Caki2 (cell line): ENCODE measurements around the gene SLC35F6. TPM values are rescaled to one million over a fixed set of nuclear protein-coding genes. Genes with fewer than 3 reads are reported as not detected.
A peak's percentile ranks its signal among the peaks of the same experiment; 100 is the strongest.
"Not testable (repeated sequence)": the region's sequence is repeated elsewhere in the genome, so short reads cannot be mapped to it uniquely, and the experiment has no call there.

Experiments used
- DNase-seq: peaks from one replicate; pipeline ENCODE4 v3.0.0-alpha.2; 2015; ENCODE audit warnings: low read depth
- in situ Hi-C: cut with HindIII; loops from 2 replicates; pipeline ENCODE4 v1.10.0; 2016; ENCODE audit warnings: low sequenced_read_pairs, low pct_unique_long_range_greater_than_20kb, mixed read lengths
- total RNA-seq: library from RNA; depleted of rRNA; stranded (reverse); fragments of >200 nt; shearing (Covaris generic); gene quantifications from 2 replicates; pipeline ENCODE4 v1.2.3, GENCODE V29; 2014; ENCODE audit warnings: low replicate concordance

Gene SLC35F6
- total RNA-seq, 1 experiment from 2014 or later: 61.8 TPM

DNA sequence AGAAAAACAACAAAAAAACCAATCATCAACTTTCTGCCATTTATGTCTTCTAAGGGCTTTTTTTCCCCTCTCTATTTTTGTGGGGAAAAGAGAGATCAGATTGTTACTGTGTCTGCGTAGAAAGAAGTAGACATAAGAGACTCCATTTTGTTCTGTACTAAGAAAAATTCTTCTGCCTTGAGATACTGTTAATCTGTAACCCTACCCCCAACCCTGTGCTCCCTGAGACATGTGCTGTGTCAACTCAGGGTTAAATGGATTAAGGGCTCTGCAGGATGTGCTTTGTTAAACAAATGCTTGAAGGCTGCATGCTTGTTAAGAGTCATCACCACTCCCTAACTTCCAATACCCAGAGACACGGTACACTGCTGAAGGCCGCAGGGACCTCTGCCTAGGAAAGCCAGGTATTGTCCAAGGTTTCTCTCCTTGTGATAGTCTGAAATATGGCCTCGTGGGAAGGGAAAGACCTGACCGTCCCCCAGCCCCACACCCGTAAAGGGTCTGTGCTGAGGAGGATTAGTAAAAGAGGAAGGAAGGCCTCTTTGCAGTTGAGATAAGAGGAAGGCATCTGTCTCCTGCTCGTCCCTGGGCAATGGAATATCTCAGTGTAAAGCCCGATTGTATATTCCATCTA lies 14.2 kb upstream of the SLC35F6 start:
- in situ Hi-C loops: loop anchor here (25.0 kb wide), 1 partner anchor 163 kb away; no protein-coding TSS in a partner anchor
- not testable (repeated sequence) for DNase-seq

DNA sequence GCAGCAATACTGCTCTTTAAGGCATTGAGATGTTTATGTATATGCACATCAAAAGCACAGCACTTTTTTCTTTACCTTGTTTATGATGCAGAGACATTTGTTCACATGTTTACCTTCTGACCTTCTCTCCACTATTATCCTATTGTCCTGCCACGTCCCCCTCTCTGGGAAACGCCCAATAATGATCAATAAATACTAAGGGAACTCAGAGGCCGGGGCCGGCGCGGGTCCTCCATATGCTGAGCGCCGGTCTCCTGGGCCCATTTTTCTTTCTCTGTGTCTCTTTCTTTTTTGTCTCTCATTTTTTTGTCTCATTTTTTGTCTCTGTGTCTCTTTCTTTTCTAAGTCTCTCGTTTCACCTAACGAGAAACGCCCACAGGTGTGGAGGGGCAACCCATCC lies 13.6 kb upstream of the SLC35F6 start:
- in situ Hi-C loops: loop anchor here (25.0 kb wide), 1 partner anchor 163 kb away; no protein-coding TSS in a partner anchor
- DNase-seq: not testable (repeated sequence)

DNA sequence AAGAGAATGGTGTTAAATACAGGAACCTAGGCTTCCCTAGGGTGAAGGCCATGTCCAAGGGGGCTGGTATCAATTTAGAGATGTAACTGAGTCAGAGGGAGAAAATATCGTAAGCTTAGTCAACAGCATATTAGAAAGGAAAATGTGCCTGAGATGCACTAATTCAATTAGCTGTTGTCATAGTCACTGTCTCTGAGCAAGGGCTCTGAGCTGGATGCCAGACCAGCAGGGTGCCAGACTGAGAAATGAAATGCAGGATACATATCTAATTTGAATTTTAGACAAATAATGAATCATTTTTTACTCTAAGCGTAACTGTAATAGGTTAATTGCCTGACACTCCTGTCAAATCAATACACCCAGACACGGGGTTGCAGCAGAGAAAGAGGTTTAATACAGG lies 11.4 kb upstream of the SLC35F6 start:
- in situ Hi-C loops: loop anchor here (25.0 kb wide), 1 partner anchor 165 kb away; no protein-coding TSS in a partner anchor
- no peak for DNase-seq

DNA sequence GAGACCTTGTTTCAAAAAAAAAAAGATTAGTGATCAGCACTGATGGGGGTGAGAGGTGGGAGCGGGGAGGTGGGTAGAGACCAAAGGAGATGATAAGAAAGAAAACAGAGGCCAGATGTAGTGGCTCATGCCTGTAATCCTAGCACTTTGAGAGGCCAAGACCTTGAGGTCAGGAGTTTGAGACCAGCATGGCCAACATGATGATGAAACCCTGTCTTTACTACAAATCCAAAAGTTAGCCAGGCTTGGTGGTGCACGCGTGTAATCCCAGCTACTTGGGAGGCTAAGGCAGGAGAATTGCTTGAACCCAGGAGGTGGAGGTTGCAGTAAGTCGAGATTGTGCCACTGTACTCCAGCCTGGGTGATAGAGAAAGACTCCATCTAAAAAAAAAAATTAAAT lies 9.5 kb upstream of the SLC35F6 start:
- in situ Hi-C loops: loop anchor here (25.0 kb wide), 1 partner anchor 167 kb away; no protein-coding TSS in a partner anchor
- no peak for DNase-seq

DNA sequence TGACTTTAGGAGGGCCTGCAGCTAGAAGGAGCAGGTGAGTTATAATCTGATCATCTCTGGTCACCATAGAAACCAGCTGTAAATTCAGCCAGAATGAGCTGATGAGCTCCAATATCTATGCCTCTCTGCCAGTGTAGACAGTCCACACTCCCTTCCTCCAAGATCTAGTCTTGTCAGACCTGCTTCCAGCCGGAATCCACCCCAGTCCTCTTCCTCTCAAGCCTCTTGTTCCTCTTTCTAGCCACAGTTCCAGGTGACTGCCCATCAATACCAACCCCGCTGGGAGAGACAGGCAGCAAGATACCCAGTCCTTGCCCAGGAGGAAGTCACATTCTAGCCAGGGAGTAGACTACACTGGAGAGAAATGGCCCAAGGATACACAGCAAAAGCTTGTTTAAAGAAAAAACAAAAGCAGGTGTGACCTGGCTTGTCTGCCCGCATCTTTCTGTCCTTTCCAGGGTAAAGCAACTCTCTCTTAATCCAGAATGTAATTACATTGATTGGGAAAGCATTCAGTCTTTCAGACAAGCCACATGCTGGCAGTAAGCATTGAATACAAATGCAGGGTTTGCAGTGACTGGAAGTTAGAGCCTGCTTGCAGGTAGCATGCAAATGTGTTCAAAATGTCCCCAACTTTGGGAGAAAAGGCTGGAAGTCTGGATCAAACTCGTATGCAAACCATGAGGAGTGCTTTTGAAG lies 9.0 kb upstream of the SLC35F6 start:
- in situ Hi-C loops: loop anchor here (25.0 kb wide), 1 partner anchor 168 kb away; no protein-coding TSS in a partner anchor
- DNase-seq: peak; percentile 75

DNA sequence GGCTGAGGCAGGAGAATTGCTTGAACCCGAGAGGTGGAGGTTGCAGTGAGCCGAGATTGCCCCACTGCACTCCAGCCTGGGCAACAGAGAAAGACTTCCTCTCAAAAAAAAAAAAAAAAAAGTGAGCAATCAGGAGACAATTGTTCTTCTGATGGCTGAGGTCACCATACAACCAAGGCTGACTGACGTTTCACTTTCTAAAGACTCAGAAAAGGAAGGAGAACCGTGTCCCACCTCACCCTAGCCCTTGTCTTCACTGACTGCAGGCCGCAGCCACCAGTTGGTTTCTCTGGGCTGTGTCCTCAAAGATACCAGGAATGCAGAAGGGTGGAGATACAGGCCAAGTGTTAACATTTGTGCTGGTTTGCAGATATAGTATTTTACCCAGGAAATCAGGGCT lies 7.7 kb upstream of the SLC35F6 start:
- DNase-seq: no peak
- in situ Hi-C loops: loop anchor here (25.0 kb wide), 1 partner anchor 169 kb away; no protein-coding TSS in a partner anchor

DNA sequence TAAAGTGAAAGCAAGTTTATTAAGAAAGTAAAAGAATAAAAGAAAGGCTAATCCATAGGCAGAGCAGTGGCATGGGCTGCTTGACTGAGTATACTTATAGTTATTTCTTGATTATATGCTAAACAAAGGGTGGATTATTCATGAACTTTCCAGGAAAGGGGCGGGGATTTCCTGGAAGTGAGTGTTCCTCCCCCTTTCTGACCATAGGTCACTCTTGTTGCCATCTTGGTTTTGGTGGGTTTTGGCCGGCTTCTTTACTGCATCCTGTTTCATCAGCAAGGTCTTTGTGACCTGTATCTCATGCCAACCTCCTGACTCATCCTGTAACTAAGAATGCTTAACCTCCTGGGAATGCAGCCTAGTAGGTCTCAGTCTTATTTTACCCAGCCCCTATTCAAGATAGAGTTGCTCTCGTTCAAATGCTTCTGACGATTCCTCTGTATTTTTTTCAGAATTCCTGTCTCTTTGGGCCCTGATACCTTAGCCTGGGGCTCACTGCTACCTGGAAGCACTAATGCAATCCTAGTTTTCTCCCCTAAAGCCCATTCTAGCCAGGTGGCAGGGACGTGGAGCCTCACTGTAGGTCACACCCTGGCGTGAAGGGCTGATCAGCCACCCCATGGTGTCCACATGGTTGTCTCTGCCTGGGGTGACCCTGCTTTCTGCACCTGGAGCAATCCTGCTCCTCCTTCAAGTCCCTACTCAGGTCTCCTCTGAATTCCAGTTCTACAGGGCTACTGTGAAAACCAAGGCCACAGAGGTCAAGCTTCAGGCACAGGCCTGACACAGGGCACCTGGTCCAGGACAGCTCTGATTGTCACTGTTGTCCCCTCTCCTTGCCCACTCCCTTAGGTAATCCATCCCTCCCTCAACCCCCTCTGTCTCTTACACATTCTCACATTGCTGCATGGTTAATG lies 6.0 kb upstream of the SLC35F6 start:
- DNase-seq: peak; percentile 96
- in situ Hi-C loops: loop anchor here (25.0 kb wide), 1 partner anchor 171 kb away; no protein-coding TSS in a partner anchor

DNA sequence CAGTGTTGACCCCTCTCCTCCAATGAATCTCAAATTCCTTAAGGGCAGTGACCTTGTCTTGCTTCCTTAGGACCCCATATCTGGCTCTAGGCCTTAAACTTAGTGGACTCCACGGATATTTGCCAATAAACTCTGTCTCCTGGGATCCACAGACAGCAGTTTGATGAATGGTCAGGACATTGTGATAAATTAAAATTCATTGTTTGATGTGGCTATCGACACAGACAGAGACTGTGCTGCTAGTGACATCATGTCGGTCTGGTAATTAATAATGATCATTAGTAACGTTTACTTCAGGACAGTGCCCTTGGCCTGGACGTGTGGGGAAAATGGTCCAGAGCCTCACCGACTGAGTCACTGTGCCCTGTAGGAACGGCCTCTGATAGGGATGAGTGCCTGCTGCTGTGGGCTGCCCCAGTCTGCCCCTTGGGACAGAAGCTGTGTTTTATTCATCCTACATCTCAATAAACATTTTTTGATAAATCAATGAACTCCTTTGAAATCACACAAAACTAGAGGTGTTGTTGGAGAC lies 5.2 kb upstream of the SLC35F6 start:
- peak; percentile 81 for DNase-seq
- in situ Hi-C loops: loop anchor here (25.0 kb wide), 1 partner anchor 172 kb away; no protein-coding TSS in a partner anchor

DNA sequence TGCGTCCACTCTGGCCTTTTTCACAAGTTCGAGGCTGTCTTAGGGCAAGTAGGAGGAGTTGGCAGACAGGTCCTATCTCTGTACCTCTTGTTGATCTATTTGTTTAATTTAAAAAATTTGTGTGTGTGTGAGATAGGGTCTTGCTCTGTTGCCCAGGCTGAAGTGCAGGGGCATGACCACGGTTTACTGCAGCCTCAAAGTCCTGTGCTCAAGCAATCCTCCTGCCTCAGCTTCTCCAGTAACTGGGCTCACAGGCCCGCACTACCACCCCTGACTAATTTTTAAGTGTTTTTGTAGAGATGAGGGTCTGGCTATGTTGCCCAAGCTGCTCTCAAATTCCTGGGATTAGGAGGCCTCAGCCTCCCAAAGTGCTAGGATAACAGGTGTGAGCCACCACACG lies 4.2 kb upstream of the SLC35F6 start:
- in situ Hi-C loops: loop anchor here (25.0 kb wide), 1 partner anchor 173 kb away; no protein-coding TSS in a partner anchor
- DNase-seq: no peak

DNA sequence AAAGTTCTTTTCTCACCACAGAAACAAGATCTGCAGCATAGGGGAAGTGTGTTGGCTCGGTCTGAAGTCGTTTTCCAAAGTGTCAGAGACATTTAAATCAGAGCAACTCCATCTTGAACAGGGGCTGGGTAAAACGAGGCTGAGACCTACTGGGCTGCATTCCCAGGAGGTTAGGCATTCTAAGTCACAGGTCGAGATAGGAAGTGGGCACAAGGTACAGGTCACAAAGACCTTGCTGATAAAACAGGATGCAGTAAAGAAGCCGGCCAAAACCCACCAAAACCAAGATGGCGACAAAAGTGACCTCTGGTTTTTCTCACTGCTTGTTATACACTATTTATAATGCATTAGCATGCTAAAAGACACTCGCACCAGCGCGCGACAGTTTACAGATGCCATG lies 3.1 kb upstream of the SLC35F6 start:
- DNase-seq: not testable (repeated sequence)
- in situ Hi-C loops: loop anchor here (25.0 kb wide), 1 partner anchor 174 kb away; no protein-coding TSS in a partner anchor

DNA sequence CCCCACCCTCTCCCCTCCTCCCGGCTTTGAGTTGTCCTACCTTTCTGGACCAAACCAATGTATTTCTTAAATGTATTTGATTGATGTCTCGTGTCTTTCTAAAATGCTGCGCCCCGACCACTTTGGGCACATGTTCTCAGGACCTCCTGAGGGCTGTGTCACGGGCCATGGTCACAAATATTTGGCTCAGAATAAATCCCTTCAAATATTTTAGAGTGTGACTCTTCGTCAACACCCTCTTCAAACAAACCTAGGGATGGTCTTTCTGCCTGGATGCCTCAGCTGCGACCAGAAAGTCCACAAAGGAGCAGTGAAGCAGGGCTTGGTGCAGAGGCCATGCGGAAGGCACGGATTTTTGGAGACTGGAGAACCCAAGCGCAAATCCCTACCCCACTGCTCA lies 1.1 kb upstream of the SLC35F6 start:
- peak; percentile 94 for DNase-seq

DNA sequence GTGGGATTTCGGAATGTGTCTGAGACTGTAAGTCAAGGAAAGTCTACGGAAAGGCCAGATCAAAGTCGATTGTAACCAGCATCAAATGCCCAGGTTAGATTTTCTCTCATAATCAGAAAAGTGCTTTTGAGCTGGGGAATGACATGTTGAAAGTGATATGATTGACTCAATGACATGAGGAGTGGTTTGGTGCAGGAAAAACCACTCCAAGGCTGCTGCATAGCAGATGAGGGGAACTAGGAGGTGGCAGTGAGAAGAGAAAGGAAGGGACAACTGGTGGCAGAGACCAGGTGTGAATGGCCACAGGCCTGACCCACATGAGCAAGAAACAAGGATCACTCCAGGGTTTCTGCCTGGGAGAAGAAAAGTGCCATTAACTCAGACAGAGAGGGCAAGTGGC lies 822 bp downstream of the SLC35F6 start:
- DNase-seq: no peak
- in situ Hi-C loops: loop anchor here (25.0 kb wide), 1 partner anchor 178 kb away; no protein-coding TSS in a partner anchor

More for the DNA sequence above, 1.1 kb upstream of the SLC35F6 start:
- in situ Hi-C loops: loop anchor here (25.0 kb wide), 1 partner anchor 176 kb away; no protein-coding TSS in a partner anchor

DNA sequence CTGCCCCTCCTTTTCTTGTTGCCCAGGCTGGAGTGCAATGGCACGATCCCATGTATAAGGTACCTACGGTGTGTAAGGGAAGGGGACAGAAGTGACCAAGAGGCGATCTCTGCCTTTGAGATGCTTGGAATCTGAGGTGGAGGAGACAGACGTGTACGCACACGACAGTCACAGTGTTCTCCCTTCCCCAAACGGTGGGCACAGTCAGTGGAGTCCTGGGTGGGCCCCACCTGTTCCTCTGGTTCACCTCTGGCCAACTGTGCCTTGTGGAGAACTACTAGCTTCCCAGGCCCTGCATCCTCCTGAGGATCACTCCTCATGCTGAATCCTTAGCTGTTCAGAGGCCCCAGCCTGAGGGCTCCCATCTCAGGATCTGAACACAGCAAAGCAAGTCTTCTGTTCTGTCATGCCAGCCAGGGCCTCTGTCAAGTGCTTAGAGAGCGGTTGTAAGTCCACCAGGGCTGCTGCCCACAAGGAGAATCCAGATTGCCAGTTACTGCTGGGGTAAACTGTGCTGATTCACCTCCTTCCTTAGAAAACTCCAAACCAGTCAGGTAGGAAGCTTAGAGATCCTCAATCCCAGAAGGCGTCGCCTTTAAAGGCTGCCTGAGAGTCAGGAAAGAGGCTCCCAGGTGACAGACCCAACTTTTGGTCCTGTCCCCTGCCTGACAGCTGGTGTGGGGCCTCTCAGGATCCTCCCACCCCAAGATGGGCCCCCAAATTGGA lies 1.6 kb downstream of the SLC35F6 start:
- DNase-seq: no peak
- in situ Hi-C loops: loop anchor here (25.0 kb wide), 1 partner anchor 178 kb away; no protein-coding TSS in a partner anchor

DNA sequence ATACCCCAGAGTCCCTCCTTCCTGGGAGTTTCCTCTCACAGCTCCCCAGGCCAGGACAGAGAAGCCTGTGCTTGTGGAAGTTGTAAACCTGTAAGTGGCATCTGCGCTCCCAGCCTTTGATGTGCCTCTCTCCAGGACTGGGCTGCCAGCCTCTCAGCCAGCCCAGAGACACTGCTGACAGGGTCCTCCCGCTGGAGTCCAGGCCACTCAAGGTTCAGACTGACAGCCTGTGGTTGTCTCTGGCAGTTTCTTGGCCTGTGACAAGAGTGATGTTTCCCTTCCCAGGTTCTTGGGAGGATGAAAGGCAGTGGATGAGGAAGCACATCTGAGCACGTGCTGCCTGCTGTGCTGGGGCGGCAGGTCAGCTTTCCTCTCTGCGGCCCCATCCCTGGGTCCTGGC lies 3.0 kb downstream of the SLC35F6 start:
- in situ Hi-C loops: loop anchor here (25.0 kb wide), 1 partner anchor 180 kb away; no protein-coding TSS in a partner anchor
- DNase-seq: no peak

DNA sequence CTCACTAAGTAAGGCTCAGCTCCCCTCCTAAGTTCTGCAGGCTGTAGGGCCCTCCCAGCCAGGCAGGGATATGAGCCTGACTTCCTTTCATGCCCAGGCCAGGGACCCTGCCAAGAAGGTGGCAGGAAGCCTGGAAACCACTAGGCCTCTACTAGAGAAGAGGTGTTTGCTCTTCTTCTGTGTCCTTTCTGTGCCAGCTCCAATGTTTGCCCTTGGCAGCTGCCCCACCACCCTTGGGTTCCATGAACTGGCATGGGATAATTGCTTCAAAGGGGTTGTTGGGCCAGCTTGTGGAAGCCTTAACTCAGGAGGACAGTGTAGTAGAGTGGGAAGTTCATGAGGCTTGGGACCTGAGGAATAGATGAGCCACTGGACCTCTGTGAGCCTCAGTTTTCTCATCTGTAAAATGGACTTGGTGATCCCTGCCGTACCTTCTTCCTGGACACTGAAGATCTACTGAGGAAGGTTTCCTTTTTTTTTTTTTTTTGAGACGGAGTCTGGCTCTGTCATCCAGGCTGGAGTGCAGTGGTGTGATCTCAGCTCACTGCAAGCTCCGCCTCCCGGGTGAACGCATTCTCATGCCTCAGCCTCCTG lies 3.9 kb downstream of the SLC35F6 start:
- no peak for DNase-seq
- in situ Hi-C loops: loop anchor here (25.0 kb wide), 1 partner anchor 181 kb away; no protein-coding TSS in a partner anchor

DNA sequence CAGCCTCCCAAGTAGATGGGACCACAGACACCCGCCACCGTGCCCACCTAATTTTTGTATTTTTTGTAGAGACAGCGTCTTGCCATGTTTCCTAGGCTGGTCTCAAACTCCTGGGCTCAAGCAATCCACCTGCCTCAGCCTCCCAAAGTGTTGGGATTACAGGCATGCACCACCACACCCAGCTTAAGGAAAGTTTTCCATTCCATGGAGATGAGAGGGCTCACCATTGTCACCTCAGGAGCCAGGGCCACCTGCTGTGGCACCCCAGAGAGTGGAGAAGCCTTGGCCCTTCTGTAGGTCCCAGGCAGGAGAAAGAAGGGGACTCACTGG lies 4.6 kb downstream of the SLC35F6 start:
- no peak for DNase-seq
- in situ Hi-C loops: loop anchor here (25.0 kb wide), 1 partner anchor 181 kb away; no protein-coding TSS in a partner anchor
